ENCODE data around the gene GRM7.

- no peak for TF ChIP-seq CTCF (IDR thresholded peaks at IDR 0.05 in 8 of 11, conservative IDR thresholded peaks at IDR 0.05 in 3 of 11)
- TF ChIP-seq POLR2A (IDR thresholded peaks at IDR 0.05) = no peak
Measured at GRCh38 chr3:7709376-7710082, 848.6 kb downstream of the GRM7 start.
